PC-9 (cell line): ENCODE measurements around the gene LIMA1.

Experiments
- EZH2 ChIP-seq: fragments of 200-600 bp; sonication (generic); IDR thresholded peaks from 2 replicates; pipeline ENCODE4 v1.8.0; 2017; ENCODE audit warnings: antibody characterized with exemption, low read depth
- TF ChIP-seq, protein P1 (sequence below): fragments of 200-600 bp; sonication (generic); conservative IDR thresholded peaks from 2 replicates; pipeline ENCODE4 v1.6.1; 2017; ENCODE audit warnings: mixed run types, antibody characterized with exemption, mild to moderate bottlenecking, moderate library complexity

DNA sequence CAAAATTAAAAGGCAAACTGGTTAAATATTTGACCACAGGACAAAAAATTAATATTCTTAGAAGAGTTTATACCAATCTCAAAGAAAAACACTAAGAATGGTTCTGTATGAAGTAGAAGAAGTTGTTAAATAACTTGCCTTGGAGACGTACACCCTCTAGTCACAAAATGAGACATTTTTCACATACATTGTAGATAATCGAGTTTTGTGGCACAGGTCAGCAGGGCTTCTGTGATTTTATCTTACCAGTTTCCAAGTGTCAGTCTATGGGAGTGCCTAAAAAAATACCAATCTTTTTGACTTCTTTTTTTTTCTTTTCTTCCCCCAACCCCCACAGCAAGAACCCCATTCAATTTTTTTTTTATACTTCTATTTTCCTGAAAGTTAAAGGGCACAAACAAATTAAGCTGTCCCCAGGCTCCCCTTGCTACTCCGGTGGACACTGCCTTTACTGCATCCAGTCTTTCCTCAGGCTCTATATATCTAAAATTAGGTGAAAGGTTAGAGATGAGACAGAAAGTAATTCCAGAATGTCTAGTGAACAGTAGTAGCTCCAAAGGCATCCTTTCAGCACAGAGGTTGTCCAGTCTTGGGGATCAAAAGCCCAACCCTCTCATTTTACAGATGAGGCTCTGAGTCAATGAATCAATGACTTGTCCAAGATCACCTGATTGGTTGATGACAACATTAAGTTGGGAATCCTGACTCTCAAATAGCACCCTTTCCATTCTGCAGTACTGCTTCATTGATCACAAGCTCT, 6.2 kb downstream of the LIMA1 start:
- TF ChIP-seq, protein P1, sequence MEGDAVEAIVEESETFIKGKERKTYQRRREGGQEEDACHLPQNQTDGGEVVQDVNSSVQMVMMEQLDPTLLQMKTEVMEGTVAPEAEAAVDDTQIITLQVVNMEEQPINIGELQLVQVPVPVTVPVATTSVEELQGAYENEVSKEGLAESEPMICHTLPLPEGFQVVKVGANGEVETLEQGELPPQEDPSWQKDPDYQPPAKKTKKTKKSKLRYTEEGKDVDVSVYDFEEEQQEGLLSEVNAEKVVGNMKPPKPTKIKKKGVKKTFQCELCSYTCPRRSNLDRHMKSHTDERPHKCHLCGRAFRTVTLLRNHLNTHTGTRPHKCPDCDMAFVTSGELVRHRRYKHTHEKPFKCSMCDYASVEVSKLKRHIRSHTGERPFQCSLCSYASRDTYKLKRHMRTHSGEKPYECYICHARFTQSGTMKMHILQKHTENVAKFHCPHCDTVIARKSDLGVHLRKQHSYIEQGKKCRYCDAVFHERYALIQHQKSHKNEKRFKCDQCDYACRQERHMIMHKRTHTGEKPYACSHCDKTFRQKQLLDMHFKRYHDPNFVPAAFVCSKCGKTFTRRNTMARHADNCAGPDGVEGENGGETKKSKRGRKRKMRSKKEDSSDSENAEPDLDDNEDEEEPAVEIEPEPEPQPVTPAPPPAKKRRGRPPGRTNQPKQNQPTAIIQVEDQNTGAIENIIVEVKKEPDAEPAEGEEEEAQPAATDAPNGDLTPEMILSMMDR: no peak; the same call in 1 of the 2 replicates
- no peak for TF ChIP-seq EZH2
